Measurements from ENCODE around the gene RXRA.

RXRA gene

DNA sequence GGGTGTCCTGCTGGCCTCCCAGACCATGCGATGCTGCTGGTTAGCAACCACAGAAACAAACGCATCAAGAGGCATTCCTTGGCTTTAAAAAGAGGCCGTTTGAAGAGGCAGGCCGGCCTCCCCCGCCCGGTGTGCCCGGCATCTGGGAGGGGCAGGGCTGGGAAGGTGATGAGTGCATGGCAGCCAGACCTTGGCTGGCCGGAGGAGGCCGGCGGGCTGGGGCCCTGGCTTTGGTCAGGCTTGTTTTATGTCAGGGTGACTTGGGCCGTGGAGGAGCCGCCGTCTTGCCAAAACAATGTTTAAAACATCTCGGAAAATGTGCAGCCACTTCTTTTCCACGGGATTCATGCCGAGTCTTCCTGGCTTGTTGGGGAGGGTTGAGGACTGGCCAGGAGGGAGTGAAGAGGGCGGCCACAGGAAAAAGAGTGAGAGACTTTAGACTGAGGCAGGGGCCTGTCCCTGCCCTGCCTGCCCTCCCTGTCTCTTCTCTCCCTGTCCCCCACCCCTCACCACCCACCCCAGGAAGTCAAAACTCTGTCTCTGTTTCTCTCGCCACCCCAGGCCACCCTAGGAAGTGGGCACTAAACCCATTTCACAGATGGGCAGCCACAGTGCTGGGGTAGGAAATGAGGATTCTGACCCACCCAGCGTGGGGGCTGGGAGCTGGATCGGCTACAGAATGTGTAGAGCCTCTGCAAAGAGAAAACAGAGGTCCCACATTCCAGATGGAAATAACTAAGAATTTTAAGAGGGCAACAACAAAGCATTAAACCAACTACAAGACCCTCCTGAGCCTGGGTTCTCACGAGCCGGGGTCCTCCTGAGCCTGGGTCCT, 143.0 kb downstream of the RXRA start:
- H3K27ac ChIP-seq (ENCODE audit: low read length) = peak overlapping the region; percentile 67
- H3K9ac ChIP-seq (ENCODE audit: low read length in 2 of 2) = no peak overlapping the region
- H3K9me3 ChIP-seq (ENCODE audit: control insufficient read depth in 2 of 2, low read length in 2 of 2) = no peaks in the 10 kb centered on the region
- H3K4me1 ChIP-seq (ENCODE audit: control insufficient read depth, insufficient read depth, low read length) = peaks cover 36% of the 10 kb centered on the region
- peak overlapping the region in 1 of 2 donors; percentile 29 for H3K4me3 ChIP-seq (ENCODE audit: low read length in 2 of 2)
- no peaks in the 10 kb centered on the region for H3K36me3 ChIP-seq (ENCODE audit: control insufficient read depth in 2 of 2, insufficient read depth in 2 of 2, low read length in 2 of 2)
- no peaks in the 10 kb centered on the region for H3K27me3 ChIP-seq (ENCODE audit: control insufficient read depth in 1 of 2, insufficient read depth in 2 of 2, low read length in 2 of 2)

DNA sequence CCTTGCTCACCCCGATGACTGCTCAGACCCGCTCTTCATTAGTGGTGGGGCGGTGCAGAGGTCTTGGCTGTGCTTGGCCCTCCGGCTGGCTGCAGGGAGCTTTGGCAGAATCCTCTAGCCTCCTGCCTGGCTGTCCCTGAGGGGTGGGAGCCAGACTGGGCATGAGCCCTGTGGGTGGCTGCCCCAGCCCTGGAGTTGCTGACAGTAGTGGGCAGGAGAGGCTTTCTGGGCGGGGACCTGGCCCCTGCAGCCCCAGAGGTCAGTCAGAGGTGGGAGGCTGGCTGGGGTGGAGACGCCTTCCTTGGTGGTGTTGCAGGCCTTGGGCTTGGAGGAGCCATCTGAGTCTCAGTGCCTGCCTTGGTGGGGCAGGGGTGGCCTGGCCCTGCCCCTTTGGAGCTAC, 146.0 kb downstream of the RXRA start:
- no peak overlapping the region for H3K4me3 ChIP-seq (ENCODE audit: low read length in 2 of 2)
- H3K36me3 ChIP-seq (ENCODE audit: control insufficient read depth in 2 of 2, insufficient read depth in 2 of 2, low read length in 2 of 2) = no peaks in the 10 kb centered on the region
- H3K27ac ChIP-seq (ENCODE audit: low read length) = no peak overlapping the region
- no peak overlapping the region for H3K9ac ChIP-seq (ENCODE audit: low read length in 2 of 2)
- H3K4me1 ChIP-seq (ENCODE audit: control insufficient read depth, insufficient read depth, low read length) = peaks cover 62% of the 10 kb centered on the region
- H3K27me3 ChIP-seq (ENCODE audit: control insufficient read depth in 1 of 2, insufficient read depth in 2 of 2, low read length in 2 of 2) = no peaks in the 10 kb centered on the region
- no peaks in the 10 kb centered on the region for H3K9me3 ChIP-seq (ENCODE audit: control insufficient read depth in 2 of 2, low read length in 2 of 2)

DNA sequence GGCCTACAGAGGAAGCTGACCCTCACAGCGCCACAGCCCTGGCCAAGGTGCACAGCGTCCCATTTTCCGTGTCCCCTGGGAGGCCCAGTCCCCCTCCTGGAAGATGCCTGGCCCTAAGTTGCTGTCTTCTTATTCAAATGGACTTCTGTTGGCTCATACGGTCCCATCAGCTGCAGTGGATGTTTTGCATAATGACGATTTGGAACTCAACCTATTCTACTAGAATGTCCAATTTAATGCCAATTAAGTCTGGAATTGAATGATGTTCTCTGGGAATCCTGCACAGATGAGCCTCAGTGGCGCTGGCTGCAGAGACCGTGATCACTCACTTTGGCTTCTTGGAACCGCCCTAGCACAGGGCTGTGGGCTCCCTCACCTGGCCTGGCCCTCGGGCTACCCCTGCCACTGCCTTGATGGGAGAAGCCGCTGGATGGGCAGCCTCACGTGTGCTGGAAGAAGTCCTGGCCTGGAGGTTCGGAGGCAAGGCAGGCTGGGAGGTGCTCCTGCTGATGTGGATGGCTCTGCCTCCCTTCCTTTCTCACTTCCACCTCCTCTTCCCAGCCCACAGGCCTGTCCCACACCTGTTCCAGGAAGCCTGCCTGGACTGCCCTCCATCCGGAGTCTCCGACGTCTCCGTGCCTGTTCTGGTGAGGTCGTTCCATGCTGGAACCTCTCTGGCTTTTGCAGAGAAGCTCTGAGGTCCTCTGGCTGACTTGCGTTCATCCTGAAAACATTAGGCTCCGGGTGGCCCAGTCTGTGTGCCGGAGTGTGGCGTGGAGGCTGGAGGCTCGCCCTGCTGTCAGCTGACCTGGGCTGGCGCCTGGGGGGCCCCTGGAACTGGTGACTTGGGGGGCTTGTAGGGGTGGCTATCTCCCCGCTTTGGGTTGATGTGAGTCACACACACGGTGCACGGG, 147.1 kb downstream of the RXRA start:
- H3K9ac ChIP-seq (ENCODE audit: low read length in 2 of 2) = no peak overlapping the region
- peaks cover 70% of the 10 kb centered on the region for H3K4me1 ChIP-seq (ENCODE audit: control insufficient read depth, insufficient read depth, low read length)
- no peaks in the 10 kb centered on the region for H3K36me3 ChIP-seq (ENCODE audit: control insufficient read depth in 2 of 2, insufficient read depth in 2 of 2, low read length in 2 of 2)
- H3K4me3 ChIP-seq (ENCODE audit: low read length in 2 of 2) = no peak overlapping the region
- H3K9me3 ChIP-seq (ENCODE audit: control insufficient read depth in 2 of 2, low read length in 2 of 2) = no peaks in the 10 kb centered on the region
- peak overlapping the region; percentile 62 for H3K27ac ChIP-seq (ENCODE audit: low read length)
- no peaks in the 10 kb centered on the region for H3K27me3 ChIP-seq (ENCODE audit: control insufficient read depth in 1 of 2, insufficient read depth in 2 of 2, low read length in 2 of 2)

DNA sequence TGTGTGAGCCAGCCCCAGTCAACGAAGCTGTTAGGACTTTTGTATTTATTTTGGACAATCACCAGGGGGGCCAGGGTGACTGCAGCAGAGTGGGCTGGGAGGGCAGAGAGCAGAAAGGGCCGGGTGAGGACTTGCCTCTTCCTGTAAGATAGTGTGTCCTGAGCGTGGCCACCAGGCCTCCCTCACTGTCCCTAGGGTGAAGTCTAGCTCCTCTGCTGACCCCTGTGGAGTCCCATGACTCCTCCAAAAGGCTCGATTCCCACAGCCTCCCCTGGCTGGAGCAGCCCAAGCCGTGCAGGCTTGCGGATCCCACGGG, 147.8 kb downstream of the RXRA start:
- Histone ChIP-seq H3K4me3 (ENCODE audit: low read length in 2 of 2) (no peak overlapping the region), H3K27me3 (ENCODE audit: control insufficient read depth in 1 of 2, insufficient read depth in 2 of 2, low read length in 2 of 2) (no peaks in the 10 kb centered on the region), H3K9me3 (ENCODE audit: control insufficient read depth in 2 of 2, low read length in 2 of 2) (no peaks in the 10 kb centered on the region), H3K9ac (ENCODE audit: low read length in 2 of 2) (no peak overlapping the region), H3K36me3 (ENCODE audit: control insufficient read depth in 2 of 2, insufficient read depth in 2 of 2, low read length in 2 of 2) (no peaks in the 10 kb centered on the region), H3K4me1 (ENCODE audit: control insufficient read depth, insufficient read depth, low read length) (peaks cover 64% of the 10 kb centered on the region), H3K27ac (ENCODE audit: low read length) (peak overlapping the region; percentile 62)

DNA sequence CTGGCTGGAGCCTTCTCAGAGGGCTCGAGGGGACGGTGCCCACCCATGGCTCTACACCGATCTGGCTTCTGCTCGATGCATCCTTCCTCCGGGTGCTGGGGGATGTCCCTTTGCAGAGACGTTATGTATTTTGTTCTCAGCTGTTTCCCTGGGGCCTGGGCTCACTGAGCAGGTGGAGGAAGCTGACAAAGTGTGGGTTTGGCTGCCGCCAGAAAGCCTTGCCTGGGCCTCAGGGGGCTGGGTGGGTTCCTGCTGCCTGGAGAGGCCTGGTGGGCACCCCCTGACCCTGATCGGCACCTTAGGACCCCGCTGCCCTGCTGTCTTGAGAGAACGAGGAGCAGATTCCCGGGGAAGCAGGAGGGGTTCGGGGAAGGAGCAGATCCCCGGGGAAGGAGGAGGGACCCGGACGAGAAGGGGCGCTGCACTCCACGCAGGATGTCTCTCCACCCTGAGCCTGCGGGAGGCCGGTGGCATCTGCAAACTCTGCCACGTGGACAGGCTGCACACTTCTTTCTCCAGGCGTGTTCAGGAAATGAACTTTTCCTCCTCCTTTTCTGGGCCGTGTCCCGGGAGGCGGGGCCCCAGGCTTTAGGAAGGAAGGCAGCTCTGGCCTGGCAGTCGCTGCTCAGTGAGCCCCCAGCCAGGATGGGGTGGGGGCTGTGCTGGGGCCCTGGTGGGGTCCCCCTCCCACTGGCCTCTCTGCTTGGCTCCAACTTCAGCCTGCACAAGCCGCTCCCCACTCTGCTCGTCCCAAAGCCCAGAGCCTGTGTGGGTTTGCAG, 148.9 kb downstream of the RXRA start:
- Histone ChIP-seq H3K27ac (ENCODE audit: low read length) (peak overlapping the region; percentile 62), H3K4me3 (ENCODE audit: low read length in 2 of 2) (peak overlapping the region in 1 of 2 donors; percentile 35)

DNA sequence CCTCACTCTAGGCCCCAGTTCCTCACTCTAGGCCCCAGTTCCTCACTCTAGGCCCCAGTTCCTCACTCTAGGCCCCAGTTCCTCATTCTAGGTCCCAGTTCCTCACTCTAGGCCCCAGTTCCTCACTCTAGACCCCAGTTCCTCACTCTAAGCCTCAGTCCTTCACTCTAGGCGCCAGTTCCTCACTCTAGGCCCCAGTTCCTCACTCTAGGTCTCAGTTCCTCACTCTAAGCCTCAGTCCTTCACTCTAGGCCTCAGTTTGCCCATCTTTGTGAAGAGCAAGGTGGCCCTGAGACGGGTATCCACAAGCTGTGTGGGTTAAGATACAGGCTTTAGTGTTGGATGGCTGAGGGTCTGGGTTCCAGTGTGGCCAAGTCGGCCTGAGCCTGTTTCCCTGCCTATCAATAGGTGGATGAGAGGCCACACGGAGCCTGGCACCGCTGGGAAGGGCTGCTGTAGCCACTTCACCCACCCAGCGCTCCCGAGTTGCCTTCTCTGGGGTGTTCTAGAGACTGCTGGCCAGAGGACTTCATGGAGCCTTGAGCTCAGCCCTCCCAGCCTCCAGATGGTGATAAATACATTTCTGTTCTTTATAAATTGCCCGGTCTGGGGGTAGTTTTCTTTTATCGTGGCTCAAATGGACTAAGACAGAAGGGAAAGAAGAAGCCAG, 150.2 kb downstream of the RXRA start:
- peak overlapping the region; percentile 60 for H3K27ac ChIP-seq (ENCODE audit: low read length)
- no peaks in the 10 kb centered on the region for H3K27me3 ChIP-seq (ENCODE audit: control insufficient read depth in 1 of 2, insufficient read depth in 2 of 2, low read length in 2 of 2)
- peaks cover 52% of the 10 kb centered on the region for H3K4me1 ChIP-seq (ENCODE audit: control insufficient read depth, insufficient read depth, low read length)
- H3K9me3 ChIP-seq (ENCODE audit: control insufficient read depth in 2 of 2, low read length in 2 of 2) = no peaks in the 10 kb centered on the region
- no peaks in the 10 kb centered on the region for H3K36me3 ChIP-seq (ENCODE audit: control insufficient read depth in 2 of 2, insufficient read depth in 2 of 2, low read length in 2 of 2)
- no peak overlapping the region for H3K4me3 ChIP-seq (ENCODE audit: low read length in 2 of 2)
- peak overlapping the region; percentile 45 to 51 for H3K9ac ChIP-seq (ENCODE audit: low read length in 2 of 2)

More for the DNA sequence above, 148.9 kb downstream of the RXRA start:
- Histone ChIP-seq H3K27me3 (ENCODE audit: control insufficient read depth in 1 of 2, insufficient read depth in 2 of 2, low read length in 2 of 2) (no peaks in the 10 kb centered on the region), H3K36me3 (ENCODE audit: control insufficient read depth in 2 of 2, insufficient read depth in 2 of 2, low read length in 2 of 2) (no peaks in the 10 kb centered on the region), H3K4me1 (ENCODE audit: control insufficient read depth, insufficient read depth, low read length) (peaks cover 55% of the 10 kb centered on the region), H3K9me3 (ENCODE audit: control insufficient read depth in 2 of 2, low read length in 2 of 2) (no peaks in the 10 kb centered on the region), H3K9ac (ENCODE audit: low read length in 2 of 2) (peak overlapping the region; percentile 28 to 36)

DNA sequence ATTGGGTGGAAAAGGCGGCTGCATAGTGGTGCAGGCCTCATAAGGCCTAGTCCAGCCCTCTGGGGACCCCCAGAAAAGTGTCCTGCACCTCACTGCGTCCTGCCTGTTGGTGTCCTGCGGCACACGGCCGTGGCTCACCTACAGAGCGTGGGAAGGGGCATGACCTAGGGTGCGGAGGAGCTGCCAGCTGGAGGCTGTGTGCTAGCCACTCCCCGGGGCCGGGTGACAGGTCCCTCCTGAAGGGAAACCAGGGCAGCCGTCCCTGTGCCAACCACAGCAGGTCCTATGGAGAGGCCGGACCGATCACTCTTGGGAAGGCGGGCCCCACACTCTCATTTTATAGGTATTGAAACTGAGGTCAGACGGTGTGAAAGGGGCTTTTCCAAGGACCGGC, 150.7 kb downstream of the RXRA start:
- peaks cover 52% of the 10 kb centered on the region for H3K4me1 ChIP-seq (ENCODE audit: control insufficient read depth, insufficient read depth, low read length)
- H3K27me3 ChIP-seq (ENCODE audit: control insufficient read depth in 1 of 2, insufficient read depth in 2 of 2, low read length in 2 of 2) = no peaks in the 10 kb centered on the region
- H3K27ac ChIP-seq (ENCODE audit: low read length) = peak overlapping the region; percentile 60
- H3K4me3 ChIP-seq (ENCODE audit: low read length in 2 of 2) = no peak overlapping the region
- H3K9ac ChIP-seq (ENCODE audit: low read length in 2 of 2) = peak overlapping the region in 1 of 2 donors; percentile 45
- no peaks in the 10 kb centered on the region for H3K36me3 ChIP-seq (ENCODE audit: control insufficient read depth in 2 of 2, insufficient read depth in 2 of 2, low read length in 2 of 2)
- no peaks in the 10 kb centered on the region for H3K9me3 ChIP-seq (ENCODE audit: control insufficient read depth in 2 of 2, low read length in 2 of 2)

DNA sequence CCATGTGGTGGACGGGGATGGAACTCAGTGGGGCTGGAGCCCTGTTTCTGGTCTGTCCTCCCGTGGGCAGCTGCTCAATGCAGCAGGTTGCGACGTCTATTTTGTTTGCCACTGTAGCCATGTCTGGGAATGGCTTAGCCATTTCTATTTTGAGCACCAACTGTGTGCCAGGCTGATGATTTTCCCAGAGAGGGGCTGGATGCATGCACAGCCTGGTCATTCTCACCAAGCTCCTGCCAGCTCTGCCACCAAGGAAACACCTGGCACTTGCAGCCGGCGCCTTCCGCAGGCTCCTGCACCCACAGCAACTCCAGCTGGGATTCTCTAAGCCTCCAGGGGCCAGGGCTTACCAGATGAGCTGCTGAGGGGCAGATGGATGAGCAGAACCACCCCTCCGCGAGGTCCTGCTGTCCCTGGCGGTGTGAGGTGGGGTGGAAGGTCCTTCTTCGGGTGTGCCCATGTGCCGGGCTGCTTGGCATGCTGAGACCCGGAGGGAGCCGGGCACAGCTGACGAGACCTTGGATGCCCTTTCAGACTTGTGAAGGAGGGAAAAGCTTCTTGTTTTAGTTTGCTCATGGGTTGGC, 151.2 kb downstream of the RXRA start:
- Histone ChIP-seq H3K4me1 (ENCODE audit: control insufficient read depth, insufficient read depth, low read length) (peaks cover 49% of the 10 kb centered on the region), H3K36me3 (ENCODE audit: control insufficient read depth in 2 of 2, insufficient read depth in 2 of 2, low read length in 2 of 2) (no peaks in the 10 kb centered on the region), H3K9me3 (ENCODE audit: control insufficient read depth in 2 of 2, low read length in 2 of 2) (no peaks in the 10 kb centered on the region), H3K9ac (ENCODE audit: low read length in 2 of 2) (no peak overlapping the region), H3K27me3 (ENCODE audit: control insufficient read depth in 1 of 2, insufficient read depth in 2 of 2, low read length in 2 of 2) (no peaks in the 10 kb centered on the region), H3K4me3 (ENCODE audit: low read length in 2 of 2) (no peak overlapping the region), H3K27ac (ENCODE audit: low read length) (peak overlapping the region; percentile 60)

DNA sequence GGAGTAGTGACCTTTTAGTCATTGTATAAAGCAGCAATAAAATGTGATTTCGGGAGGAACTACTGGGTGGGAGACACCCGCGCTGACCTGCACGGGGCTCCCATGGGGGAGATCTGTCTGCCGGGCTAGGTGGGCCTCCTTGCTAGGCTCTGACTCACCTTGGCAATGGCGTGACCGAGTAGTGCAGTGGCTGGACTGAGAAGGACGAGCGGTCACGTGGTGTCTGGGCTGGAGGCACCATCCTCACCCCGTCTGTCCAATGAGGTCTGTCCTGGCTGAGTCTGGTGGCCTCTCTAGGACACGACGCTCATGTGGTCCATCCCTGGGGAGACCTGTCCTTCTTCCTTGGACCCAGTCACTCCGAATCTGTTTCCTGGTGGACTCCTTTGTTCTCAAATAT, 151.7 kb downstream of the RXRA start:
- H3K4me3 ChIP-seq (ENCODE audit: low read length in 2 of 2) = no peak overlapping the region
- H3K4me1 ChIP-seq (ENCODE audit: control insufficient read depth, insufficient read depth, low read length) = peaks cover 49% of the 10 kb centered on the region
- H3K9me3 ChIP-seq (ENCODE audit: control insufficient read depth in 2 of 2, low read length in 2 of 2) = no peaks in the 10 kb centered on the region
- peak overlapping the region; percentile 18 for H3K27ac ChIP-seq (ENCODE audit: low read length)
- no peaks in the 10 kb centered on the region for H3K27me3 ChIP-seq (ENCODE audit: control insufficient read depth in 1 of 2, insufficient read depth in 2 of 2, low read length in 2 of 2)
- H3K36me3 ChIP-seq (ENCODE audit: control insufficient read depth in 2 of 2, insufficient read depth in 2 of 2, low read length in 2 of 2) = no peaks in the 10 kb centered on the region
- H3K9ac ChIP-seq (ENCODE audit: low read length in 2 of 2) = no peak overlapping the region

DNA sequence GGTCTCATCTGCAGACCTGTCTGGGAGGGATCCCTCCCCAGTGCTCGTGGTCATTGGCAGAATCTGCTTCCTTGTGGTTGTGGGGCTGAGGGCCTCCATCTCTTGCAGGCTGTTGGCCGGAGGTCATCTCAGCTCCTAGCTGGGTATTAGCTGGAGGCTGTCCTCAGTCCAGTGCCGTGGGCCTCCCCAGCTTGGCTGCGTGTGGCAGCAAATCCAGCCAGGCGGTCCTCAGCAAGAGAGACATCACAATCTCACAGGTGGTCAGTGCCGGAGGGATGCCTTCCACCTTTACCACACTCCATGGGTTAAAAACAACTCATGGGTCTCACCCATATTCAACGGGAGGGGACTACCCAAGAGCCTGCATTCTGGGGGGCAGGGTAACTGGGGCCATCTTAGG, 155.5 kb downstream of the RXRA start:
- Histone ChIP-seq H3K4me1 (ENCODE audit: control insufficient read depth, insufficient read depth, low read length) (peaks cover 16% of the 10 kb centered on the region), H3K9me3 (ENCODE audit: control insufficient read depth in 2 of 2, low read length in 2 of 2) (no peaks in the 10 kb centered on the region), H3K27me3 (ENCODE audit: control insufficient read depth in 1 of 2, insufficient read depth in 2 of 2, low read length in 2 of 2) (no peaks in the 10 kb centered on the region), H3K4me3 (ENCODE audit: low read length in 2 of 2) (no peak overlapping the region), H3K36me3 (ENCODE audit: control insufficient read depth in 2 of 2, insufficient read depth in 2 of 2, low read length in 2 of 2) (no peaks in the 10 kb centered on the region), H3K9ac (ENCODE audit: low read length in 2 of 2) (no peak overlapping the region), H3K27ac (ENCODE audit: low read length) (no peak overlapping the region)
